Cardiac muscle cell (in vitro differentiated cells and primary cell): Measurements from ENCODE around the gene HS6ST3. TPM values are rescaled to one million over a fixed set of nuclear protein-coding genes. Genes with fewer than 3 reads are reported as not detected.

Source experiments
- DNase-seq, 2 donors: peaks; one replicate each; pipeline versions ENCODE4 v3.0.0 to v3.0.0-alpha.2; 2010 to 2017; ENCODE audit warnings: low read depth in 1 of 2, low spot score in 1 of 2
- H3K27ac ChIP-seq: fragments of 200-600 bp; sonication (generic); 2 replicates; pipeline ENCODE4 v1.5.1; 2016
- H3K27me3 ChIP-seq: fragments of 200-600 bp; sonication (generic); 2 replicates; pipeline ENCODE4 v1.6.0; 2016; ENCODE audit warnings: control low read depth
- H3K36me3 ChIP-seq: fragments of 200-600 bp; sonication (generic); 2 replicates; pipeline ENCODE4 v1.5.1; 2016; ENCODE audit warnings: control low read depth
- H3K4me1 ChIP-seq: fragments of 200-600 bp; sonication (generic); 2 replicates; pipeline ENCODE4 v1.8.1; 2017; ENCODE audit warnings: low read depth, mild to moderate bottlenecking, mixed run types
- H3K4me3 ChIP-seq: fragments of 200-600 bp; sonication (generic); 2 replicates; pipeline ENCODE4 v1.5.1; 2016; ENCODE audit warnings: mild to moderate bottlenecking
- H3K9me3 ChIP-seq: fragments of 200-600 bp; sonication (generic); 2 replicates; pipeline ENCODE4 v1.5.1; 2017; ENCODE audit warnings: low read depth, mild to moderate bottlenecking, control low read depth
- CTCF ChIP-seq: IDR thresholded peaks from 2 replicates; pipeline ENCODE4 v1.5.1; 2012; ENCODE audit warnings: low read depth, mild to moderate bottlenecking, low read length
- polyA plus RNA-seq: library from polyadenylated mRNA; unstranded; fragments of >200 nt; fragmentation: Nextera tagmentation; extraction: Ambion mirVana; gene quantifications from 2 replicates; pipeline ENCODE4 v1.2.1, GENCODE V29; 2016
- total RNA-seq: library from RNA; depleted of rRNA; stranded (reverse); fragments of >200 nt; gene quantifications from 2 replicates; pipeline ENCODE4 v1.2.3, GENCODE V29; 2016

HS6ST3 gene
- total and polyA plus RNA-seq, 2 experiments from 2014 or later = 0.38 to 0.39 TPM

GRCh38 chr13:96797136-96797535, 707.2 kb downstream of the HS6ST3 start:
- no peak overlapping the region for H3K27ac ChIP-seq
- H3K27me3 ChIP-seq = no peaks in the 10 kb centered on the region
- no peak overlapping the region for H3K4me3 ChIP-seq
- TF ChIP-seq CTCF = no peak
- peaks cover 8% of the 10 kb centered on the region for H3K4me1 ChIP-seq
- H3K36me3 ChIP-seq = no peaks in the 10 kb centered on the region
- no peak for DNase-seq
- H3K9me3 ChIP-seq = no peaks in the 10 kb centered on the region

GRCh38 chr13:96803456-96804100, 713.7 kb downstream of the HS6ST3 start:
- Histone ChIP-seq H3K27ac (no peak overlapping the region), H3K4me1 (no peaks in the 10 kb centered on the region), H3K27me3 (no peaks in the 10 kb centered on the region), H3K36me3 (no peaks in the 10 kb centered on the region), H3K4me3 (no peak overlapping the region), H3K9me3 (no peaks in the 10 kb centered on the region)
- no peak for TF ChIP-seq CTCF
- no peak for DNase-seq

- Histone ChIP-seq H3K27me3 (no peaks in the 10 kb centered on the region), H3K27ac (no peak overlapping the region), H3K36me3 (no peaks in the 10 kb centered on the region), H3K4me3 (no peak overlapping the region), H3K9me3 (no peaks in the 10 kb centered on the region), H3K4me1 (peaks cover under 1% of the 10 kb centered on the region)
- no peak for TF ChIP-seq CTCF
- no peak for DNase-seq
Observed at GRCh38 chr13:96804174-96804573, 714.3 kb downstream of the HS6ST3 start.

GRCh38 chr13:96806746-96807145, 716.8 kb downstream of the HS6ST3 start:
- Histone ChIP-seq H3K9me3 (no peaks in the 10 kb centered on the region), H3K27ac (no peak overlapping the region), H3K4me3 (no peak overlapping the region), H3K36me3 (no peaks in the 10 kb centered on the region), H3K27me3 (no peaks in the 10 kb centered on the region), H3K4me1 (peaks cover 18% of the 10 kb centered on the region)
- no peak for DNase-seq
- TF ChIP-seq CTCF = no peak

GRCh38 chr13:96809366-96810096, 719.6 kb downstream of the HS6ST3 start:
- H3K9me3 ChIP-seq = no peaks in the 10 kb centered on the region
- peak overlapping the region; percentile 32 for H3K27ac ChIP-seq

More at GRCh38 chr13:96809366-96810096, 719.6 kb downstream of the HS6ST3 start:
- peak in 1 of 2 donors; percentile 22 for DNase-seq
- H3K36me3 ChIP-seq = no peaks in the 10 kb centered on the region
- H3K27me3 ChIP-seq = no peaks in the 10 kb centered on the region
- no peak for TF ChIP-seq CTCF
- H3K4me3 ChIP-seq = no peak overlapping the region
- H3K4me1 ChIP-seq = peaks cover 18% of the 10 kb centered on the region
